Mammary epithelial cell (primary cell): Measurements from ENCODE around the gene PPP6C.

Experiments
- EZH2 ChIP-seq: IDR thresholded peaks from 2 replicates; pipeline ENCODE4 v1.6.1; 2012; ENCODE audit warnings: low read length, inconsistent platforms, borderline replicate concordance
- TF ChIP-seq, protein P1 (sequence below), 2 donors: IDR thresholded peaks in 1 of 2; conservative IDR thresholded peaks in 1 of 2; 2 replicates each; pipeline ENCODE4 v1.5.1; 2011 to 2012; ENCODE audit warnings: inconsistent platforms in 2 of 2, low read length in 2 of 2, mild to moderate bottlenecking in 2 of 2, control low read depth in 1 of 2, low read depth in 1 of 2; ENCODE audit not compliant: insufficient read depth in 1 of 2; ENCODE audit errors: extremely low read depth in 1 of 2

DNA sequence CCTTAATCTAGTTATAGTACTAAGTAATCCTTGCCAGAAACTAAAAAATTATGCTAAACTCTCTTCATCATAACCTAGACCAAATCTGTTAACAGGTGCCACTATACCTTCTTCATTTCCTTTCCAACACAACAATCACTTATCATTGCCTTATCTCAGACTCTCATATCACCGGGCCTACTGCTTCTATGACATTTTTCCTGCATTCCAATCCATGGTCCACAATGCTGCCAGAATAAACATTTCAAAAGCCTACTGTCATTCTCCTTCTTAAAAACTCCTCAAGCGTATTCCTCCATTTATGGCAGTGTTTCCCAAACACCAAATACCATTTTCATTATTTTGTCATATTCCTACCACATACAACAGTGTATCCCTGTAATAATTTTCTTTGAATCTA, 6.5 kb downstream of the PPP6C start:
- TF ChIP-seq, protein P1, sequence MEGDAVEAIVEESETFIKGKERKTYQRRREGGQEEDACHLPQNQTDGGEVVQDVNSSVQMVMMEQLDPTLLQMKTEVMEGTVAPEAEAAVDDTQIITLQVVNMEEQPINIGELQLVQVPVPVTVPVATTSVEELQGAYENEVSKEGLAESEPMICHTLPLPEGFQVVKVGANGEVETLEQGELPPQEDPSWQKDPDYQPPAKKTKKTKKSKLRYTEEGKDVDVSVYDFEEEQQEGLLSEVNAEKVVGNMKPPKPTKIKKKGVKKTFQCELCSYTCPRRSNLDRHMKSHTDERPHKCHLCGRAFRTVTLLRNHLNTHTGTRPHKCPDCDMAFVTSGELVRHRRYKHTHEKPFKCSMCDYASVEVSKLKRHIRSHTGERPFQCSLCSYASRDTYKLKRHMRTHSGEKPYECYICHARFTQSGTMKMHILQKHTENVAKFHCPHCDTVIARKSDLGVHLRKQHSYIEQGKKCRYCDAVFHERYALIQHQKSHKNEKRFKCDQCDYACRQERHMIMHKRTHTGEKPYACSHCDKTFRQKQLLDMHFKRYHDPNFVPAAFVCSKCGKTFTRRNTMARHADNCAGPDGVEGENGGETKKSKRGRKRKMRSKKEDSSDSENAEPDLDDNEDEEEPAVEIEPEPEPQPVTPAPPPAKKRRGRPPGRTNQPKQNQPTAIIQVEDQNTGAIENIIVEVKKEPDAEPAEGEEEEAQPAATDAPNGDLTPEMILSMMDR (conservative IDR thresholded peaks at IDR 0.05 in 1 of 2, IDR thresholded peaks at IDR 0.05 in 1 of 2; ENCODE audit: extremely low read depth in 1 of 2, insufficient read depth in 1 of 2, low read depth in 1 of 2, low read length in 2 of 2) = no peak
- TF ChIP-seq EZH2 = no peak
